ENCODE results near the gene DMPK.
A peak's percentile ranks its signal among the peaks of the same experiment; 100 is the strongest.
"Not testable (repeated sequence)": the region's sequence is repeated elsewhere in the genome, so short reads cannot be mapped to it uniquely, and the experiment has no call there.

Gene DMPK

GRCh38 chr19:45729800-45730290, 52.4 kb downstream of the DMPK start:
- DNase-seq (ENCODE audit: low read depth, low spot score), result no peak
- in situ Hi-C loops (cut with HindIII; ENCODE audit: low sequenced_read_pairs), result no loop called here
- peak overlapping the region; percentile 82 for H3K4me3 ChIP-seq (ENCODE audit: low read depth, low read length)
- no peak for TF ChIP-seq CTCF (IDR thresholded peaks at IDR 0.05; ENCODE audit: low read depth, low read length)

- H3K4me3 ChIP-seq (ENCODE audit: low read depth, low read length); in situ Hi-C loops (cut with HindIII; ENCODE audit: low sequenced_read_pairs); DNase-seq (ENCODE audit: low read depth, low spot score): not testable (repeated sequence)
Observed at GRCh38 chr19:45728683-45729082, 53.6 kb downstream of the DMPK start.

- H3K4me3 ChIP-seq (ENCODE audit: low read depth, low read length); DNase-seq (ENCODE audit: low read depth, low spot score); in situ Hi-C loops (cut with HindIII; ENCODE audit: low sequenced_read_pairs): not testable (repeated sequence)
Observed at GRCh38 chr19:45720065-45720464, 62.2 kb downstream of the DMPK start.
